ENCODE measurements around the gene MBL2. TPM values are rescaled to one million over a fixed set of nuclear protein-coding genes. Genes with fewer than 3 reads are reported as not detected.

The MBL2 gene
- total and polyA plus RNA-seq, 2 of the 8 experiments (the other 6 are each of a cell fraction or from before 2014, with no cell fraction given): not detected

GRCh38 chr10:52778511-52779392 is 6.2 kb upstream of the MBL2 start (continued):
- TF ChIP-seq USF2 (IDR thresholded peaks at IDR 0.05; ENCODE audit: low read length): no peak
